GM12801 (cell line): ENCODE data around the gene PRKCA.

Source experiments
- TF ChIP-seq, protein P1 (sequence below): IDR thresholded peaks from one replicate; pipeline ENCODE4 v1.5.1; 2011; ENCODE audit warnings: control low read depth; ENCODE audit not compliant: insufficient read length; ENCODE audit errors: extremely low read depth

PRKCA gene

DNA sequence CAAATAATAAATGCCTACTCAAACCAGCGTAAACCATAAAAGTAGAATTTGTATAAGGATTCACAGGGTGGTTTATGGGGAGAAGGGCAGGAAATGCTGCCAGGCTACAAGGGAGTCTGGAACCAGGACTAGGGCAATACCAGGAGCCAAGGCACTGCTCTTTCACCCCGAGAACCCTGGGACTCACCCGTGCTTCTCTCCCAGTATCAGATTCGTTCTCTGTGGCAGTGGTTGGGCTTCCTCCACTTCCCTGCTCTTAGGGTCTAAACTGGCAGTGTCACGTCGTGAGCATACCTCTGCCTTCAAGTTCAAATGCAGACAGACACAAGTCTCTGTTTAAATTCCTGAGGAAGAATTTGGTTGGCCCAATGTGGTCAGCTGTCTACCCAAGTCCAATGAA is 49.3 kb downstream of the PRKCA start:
- TF ChIP-seq, protein P1, sequence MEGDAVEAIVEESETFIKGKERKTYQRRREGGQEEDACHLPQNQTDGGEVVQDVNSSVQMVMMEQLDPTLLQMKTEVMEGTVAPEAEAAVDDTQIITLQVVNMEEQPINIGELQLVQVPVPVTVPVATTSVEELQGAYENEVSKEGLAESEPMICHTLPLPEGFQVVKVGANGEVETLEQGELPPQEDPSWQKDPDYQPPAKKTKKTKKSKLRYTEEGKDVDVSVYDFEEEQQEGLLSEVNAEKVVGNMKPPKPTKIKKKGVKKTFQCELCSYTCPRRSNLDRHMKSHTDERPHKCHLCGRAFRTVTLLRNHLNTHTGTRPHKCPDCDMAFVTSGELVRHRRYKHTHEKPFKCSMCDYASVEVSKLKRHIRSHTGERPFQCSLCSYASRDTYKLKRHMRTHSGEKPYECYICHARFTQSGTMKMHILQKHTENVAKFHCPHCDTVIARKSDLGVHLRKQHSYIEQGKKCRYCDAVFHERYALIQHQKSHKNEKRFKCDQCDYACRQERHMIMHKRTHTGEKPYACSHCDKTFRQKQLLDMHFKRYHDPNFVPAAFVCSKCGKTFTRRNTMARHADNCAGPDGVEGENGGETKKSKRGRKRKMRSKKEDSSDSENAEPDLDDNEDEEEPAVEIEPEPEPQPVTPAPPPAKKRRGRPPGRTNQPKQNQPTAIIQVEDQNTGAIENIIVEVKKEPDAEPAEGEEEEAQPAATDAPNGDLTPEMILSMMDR: no peak

GRCh38 chr17:66353937-66354401 is 51.6 kb downstream of the PRKCA start:
- TF ChIP-seq, protein P1: no peak

DNA sequence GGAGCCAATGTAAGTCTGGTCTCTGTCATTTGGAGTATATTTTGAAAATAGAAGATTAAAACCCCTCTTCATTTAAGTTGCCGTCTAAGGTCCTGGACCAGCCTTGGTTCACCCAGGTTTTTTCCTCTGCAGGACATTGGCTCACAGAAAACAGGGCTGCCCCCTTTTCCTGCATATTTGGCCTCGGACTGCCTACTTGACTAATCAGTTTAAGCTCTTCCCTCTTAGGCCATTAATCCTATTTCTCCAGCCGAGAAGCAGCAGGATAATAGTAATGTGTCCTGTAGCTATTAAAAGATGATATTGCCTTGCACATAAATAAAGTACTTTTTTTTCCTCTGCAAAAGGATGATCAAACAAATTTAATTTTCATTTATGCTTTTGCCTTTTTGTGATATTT is 52.1 kb downstream of the PRKCA start:
- TF ChIP-seq, protein P1: no peak

DNA sequence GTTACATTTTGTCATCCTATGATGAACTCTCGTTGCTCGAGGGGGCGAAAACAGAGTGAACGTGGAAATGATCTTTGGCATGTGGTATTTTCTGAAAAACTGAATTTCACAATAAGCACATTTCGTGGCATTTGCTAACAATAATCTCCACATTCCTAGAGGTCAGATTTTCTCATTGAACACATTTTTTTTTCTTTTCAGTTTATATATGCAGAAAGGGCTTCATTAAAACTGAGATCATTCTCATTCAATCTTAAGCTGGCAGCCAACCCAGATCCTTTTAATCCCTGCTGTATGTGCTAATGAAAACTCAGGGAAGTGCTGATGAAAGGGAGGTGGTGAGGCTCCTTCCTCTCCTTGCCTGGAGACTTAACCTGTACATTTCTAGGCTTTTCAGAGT is 52.6 kb downstream of the PRKCA start:
- TF ChIP-seq, protein P1: no peak

- TF ChIP-seq, protein P1: no peak
Measured at GRCh38 chr17:66355510-66355909, 53.1 kb downstream of the PRKCA start.

DNA sequence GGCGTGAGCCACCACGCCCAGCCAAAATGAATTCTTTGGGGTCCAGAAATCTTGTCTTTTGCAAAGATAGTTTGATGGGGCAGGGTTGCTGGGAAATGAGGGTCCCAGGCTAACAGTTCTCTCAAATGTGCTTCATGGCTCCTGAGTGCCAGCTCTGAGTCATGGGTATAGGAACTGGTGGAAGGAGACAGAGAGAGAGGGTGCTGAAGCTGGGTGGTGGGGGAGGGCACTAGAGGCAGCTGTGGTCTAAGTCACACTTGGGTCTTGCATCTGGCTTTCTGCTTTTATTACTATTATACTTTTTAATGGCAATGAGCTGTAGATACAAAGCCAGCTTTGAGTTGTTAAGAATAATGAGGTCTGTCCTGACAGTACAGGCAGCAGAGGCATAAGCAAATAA is 54.6 kb downstream of the PRKCA start:
- TF ChIP-seq, protein P1: no peak

DNA sequence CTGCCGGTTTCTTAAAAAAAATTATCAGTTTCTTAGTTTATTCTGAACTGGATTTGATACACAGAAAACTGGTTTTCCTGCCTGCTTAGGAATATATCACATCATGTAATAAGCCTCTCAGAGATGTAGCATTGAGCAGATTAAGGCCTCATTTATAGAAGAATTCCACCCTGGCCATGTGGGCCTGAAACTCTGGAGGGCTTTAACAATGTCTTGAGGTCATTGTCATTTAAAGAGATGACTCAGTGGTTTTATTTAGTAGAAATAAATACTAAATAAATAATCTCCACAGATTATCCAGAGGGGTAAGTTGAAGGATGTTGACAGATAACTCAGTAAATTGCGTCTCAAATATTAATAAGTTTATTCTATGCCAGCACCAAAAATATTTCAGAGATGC is 56.9 kb downstream of the PRKCA start:
- TF ChIP-seq, protein P1: no peak

- TF ChIP-seq, protein P1: no peak
Measured at GRCh38 chr17:66364508-66364907, 62.1 kb downstream of the PRKCA start.
